Naive thymus-derived CD4-positive, alpha-beta T cell (primary cell): ENCODE data around the gene DPP10. TPM values are rescaled to one million over a fixed set of nuclear protein-coding genes. Genes with fewer than 3 reads are reported as not detected.

Source experiments
- ATAC-seq: fragments of 150-1000 bp; cut with Tn5 transposase; 2 replicates; pipeline ENCODE4 v1.10.0; 2021; ENCODE audit warnings: mild to moderate bottlenecking, moderate library complexity
- CTCF ChIA-PET: fragments of 350-600 bp; sonication (Branson Sonifier 250); formaldehyde crosslinking; loops from one replicate; lab custom pipeline; 2021; ENCODE audit warnings: antibody characterized with exemption; lab: Charles Lee
- POLR2A ChIA-PET: fragments of 350-600 bp; sonication (Branson Sonifier 250); formaldehyde crosslinking; loops from one replicate; lab custom pipeline; 2021; ENCODE audit warnings: antibody characterized with exemption, inconsistent platforms; lab: Charles Lee
- DNase-seq, 9 donors: peaks; one replicate each; pipeline versions ENCODE4 v3.0.0 to v3.0.0-alpha.2; 2020 to 2022; ENCODE audit warnings: mixed read lengths in 1 of 9
- H3K27ac ChIP-seq: one replicate; pipeline ENCODE4 v1.7.0; 2013; ENCODE audit warnings: mild to moderate bottlenecking, low read depth, low read length, moderate library complexity
- H3K27me3 ChIP-seq, 2 donors: one replicate each; pipeline ENCODE4 v1.7.0; 2013; ENCODE audit warnings: low read length in 2 of 2, mild to moderate bottlenecking in 2 of 2, moderate library complexity in 2 of 2; ENCODE audit not compliant: control insufficient read depth in 2 of 2, insufficient read depth in 2 of 2
- H3K36me3 ChIP-seq, 3 experiments: 1 replicate in 2 of 3; 2 replicates in 1 of 3; pipeline ENCODE4 v1.7.0; 2013; ENCODE audit warnings: low read length in 3 of 3, mild to moderate bottlenecking in 3 of 3, moderate library complexity in 1 of 3; ENCODE audit not compliant: insufficient read depth in 3 of 3, control insufficient read depth in 2 of 3
- H3K4me1 ChIP-seq, 2 donors: one replicate each; pipeline ENCODE4 v1.7.0; 2013; ENCODE audit warnings: low read length in 2 of 2, mild to moderate bottlenecking in 2 of 2, moderate library complexity in 1 of 2; ENCODE audit not compliant: control insufficient read depth in 2 of 2, insufficient read depth in 2 of 2
- H3K4me3 ChIP-seq: 2 replicates; pipeline ENCODE4 v1.7.0; 2013; ENCODE audit warnings: mild to moderate bottlenecking, low read length
- H3K9me3 ChIP-seq, 3 experiments: 1 replicate in 2 of 3; 2 replicates in 1 of 3; pipeline ENCODE4 v1.7.0; 2013; ENCODE audit warnings: low read length in 3 of 3; ENCODE audit not compliant: control insufficient read depth in 2 of 3
- H3K27ac Mint-ChIP-seq, 9 donors: one replicate each; pipeline ENCODE4 v1.8.0; 2020 to 2022; ENCODE audit warnings: mixed read lengths in 9 of 9, mild to moderate bottlenecking in 8 of 9, moderate library complexity in 5 of 9, inconsistent platforms in 2 of 9
- H3K27me3 Mint-ChIP-seq, 5 donors: one replicate each; pipeline ENCODE4 v1.8.0; 2021 to 2022; ENCODE audit warnings: mixed read lengths in 5 of 5, mild to moderate bottlenecking in 1 of 5
- H3K36me3 Mint-ChIP-seq, 5 donors: one replicate each; pipeline ENCODE4 v1.8.0; 2020 to 2022; ENCODE audit warnings: mixed read lengths in 5 of 5, mild to moderate bottlenecking in 3 of 5, inconsistent platforms in 1 of 5
- H3K4me1 Mint-ChIP-seq, 7 donors: one replicate each; pipeline ENCODE4 v1.8.0; 2020 to 2022; ENCODE audit warnings: mixed read lengths in 7 of 7, mild to moderate bottlenecking in 3 of 7, inconsistent platforms in 1 of 7
- H3K4me3 Mint-ChIP-seq, 10 donors: one replicate each; pipeline ENCODE4 v1.8.0; 2020 to 2022; ENCODE audit warnings: mild to moderate bottlenecking in 10 of 10, mixed read lengths in 10 of 10, moderate library complexity in 6 of 10, inconsistent platforms in 2 of 10
- H3K9me3 Mint-ChIP-seq, 11 donors: one replicate each; pipeline ENCODE4 v1.8.0; 2020 to 2022; ENCODE audit warnings: mixed read lengths in 11 of 11, mild to moderate bottlenecking in 4 of 11, inconsistent platforms in 1 of 11, moderate library complexity in 1 of 11
- intact Hi-C, 2 donors: fragments of 100-400 bp; cut with micrococcal nuclease; formaldehyde crosslinking; loops; one replicate each; pipeline ENCODE4 v1.15.1; 2023
- polyA plus RNA-seq, 2 donors: library from polyadenylated mRNA; unstranded; fragments of 300-500 nt; fragmentation: Illumina TruSeq; gene quantifications; one replicate each; pipeline ENCODE4 v1.2.3, GENCODE V29; 2021
- total RNA-seq, 6 experiments: library from RNA in 5 of 6; stranded (reverse) in 5 of 6; gene quantifications; 1 replicate in 5 of 6; 2 replicates in 1 of 6; pipeline ENCODE4 v1.2.3 and lab custom pipeline; 2021 to 2026

Gene DPP10
- total and polyA plus RNA-seq, 7 experiments from 2014 or later: not detected

DNA sequence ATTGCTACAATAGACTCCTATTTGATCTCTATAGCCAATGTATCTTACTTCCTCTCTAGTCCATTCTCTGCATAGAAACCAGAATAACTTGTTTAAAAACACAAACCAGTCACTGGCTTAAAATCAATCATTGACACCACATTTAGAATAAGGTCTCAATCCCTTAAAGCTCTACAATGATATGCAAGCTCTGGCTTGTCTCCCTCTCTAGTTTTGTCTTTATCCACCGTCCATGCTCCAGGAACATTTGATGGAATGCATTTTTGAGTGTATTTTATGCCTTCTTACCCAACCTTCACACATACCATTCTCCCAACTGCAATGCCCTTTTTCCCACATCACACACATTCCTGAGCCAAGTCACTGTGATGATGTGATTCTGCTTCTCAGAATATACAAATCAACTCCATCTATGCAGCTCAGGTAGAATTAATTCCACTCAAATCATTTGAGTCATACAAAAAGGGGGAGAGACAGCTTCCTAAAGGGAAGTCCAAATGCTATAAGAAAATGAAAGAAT lies 1107.2 kb downstream of the DPP10 start:
- Histone ChIP-seq H3K4me1 (no peaks in the 10 kb centered on the region), H3K4me3 (no peak overlapping the region), H3K27ac (no peak overlapping the region), H3K9me3 (peaks cover 0 to 4% (median 0%) of the 10 kb centered on the region in 3 experiments), H3K36me3 (no peaks in the 10 kb centered on the region), H3K27me3 (no peaks in the 10 kb centered on the region)
- no peaks in the 10 kb centered on the region for H3K36me3 Mint-ChIP-seq
- CTCF ChIA-PET: no interaction called here
- no peak overlapping the region for H3K4me3 Mint-ChIP-seq
- DNase-seq (no peak), ATAC-seq (no peak)
- H3K27me3 Mint-ChIP-seq: no peaks in the 10 kb centered on the region
- H3K4me1 Mint-ChIP-seq: no peaks in the 10 kb centered on the region
- POLR2A ChIA-PET: interaction anchor here (0.7 kb wide), 1 partner anchor 307 kb away, joined by 3 read pairs; no protein-coding TSS in a partner anchor
- intact Hi-C loops: no loop called here
- peaks cover 0 to 13% (median 6%) of the 10 kb centered on the region in 11 donors for H3K9me3 Mint-ChIP-seq
- no peak overlapping the region for H3K27ac Mint-ChIP-seq

DNA sequence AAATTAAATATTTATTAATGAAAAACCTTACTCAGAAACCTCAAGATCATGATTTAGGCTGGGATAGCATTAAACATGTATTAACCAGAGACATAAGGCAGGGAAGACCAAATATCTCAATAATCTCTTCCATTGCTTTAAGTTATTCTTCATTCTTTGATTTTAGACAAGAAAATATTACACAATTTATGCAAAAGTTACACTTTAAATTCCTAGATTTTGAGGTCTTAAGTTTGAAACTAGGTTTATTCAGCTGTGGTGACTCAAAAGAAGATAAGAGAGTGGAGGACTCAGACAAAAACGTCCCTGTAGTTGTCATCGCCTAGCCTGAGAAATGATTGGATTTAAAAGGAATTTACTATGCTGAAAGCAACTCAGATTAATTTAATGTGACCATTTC lies 1110.3 kb downstream of the DPP10 start:
- Mint-ChIP-seq H3K9me3 (peaks cover 0 to 20% (median 7%) of the 10 kb centered on the region in 11 donors), H3K36me3 (no peaks in the 10 kb centered on the region), H3K27me3 (no peaks in the 10 kb centered on the region), H3K4me3 (no peak overlapping the region), H3K27ac (no peak overlapping the region), H3K4me1 (no peaks in the 10 kb centered on the region)
- Histone ChIP-seq H3K27me3 (no peaks in the 10 kb centered on the region), H3K4me3 (no peak overlapping the region), H3K27ac (no peak overlapping the region), H3K4me1 (no peaks in the 10 kb centered on the region), H3K9me3 (no peaks in the 10 kb centered on the region), H3K36me3 (no peaks in the 10 kb centered on the region)
- ATAC-seq (no peak), DNase-seq (no peak)
- POLR2A ChIA-PET: no interaction called here
- intact Hi-C loops: no loop called here
- CTCF ChIA-PET: no interaction called here

DNA sequence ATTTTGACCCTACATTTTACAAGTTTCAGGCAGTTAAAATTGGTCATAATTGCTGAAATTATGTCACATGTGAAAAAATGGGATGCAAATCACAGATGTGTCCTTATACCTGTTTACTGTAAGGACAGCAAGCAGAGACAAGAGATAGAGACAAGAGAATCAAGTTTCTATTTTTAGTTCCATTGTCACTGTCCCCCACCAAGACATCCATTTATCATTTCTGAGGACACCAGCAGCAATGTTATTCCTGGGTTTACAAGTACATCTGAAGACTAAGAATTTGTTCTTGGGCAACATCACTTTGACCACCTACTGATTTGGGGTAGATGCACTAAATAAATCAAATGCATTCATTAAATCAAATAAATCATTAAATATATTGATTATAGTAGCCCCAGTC lies 1111.7 kb downstream of the DPP10 start:
- peaks cover 0 to 17% (median 4%) of the 10 kb centered on the region in 11 donors for H3K9me3 Mint-ChIP-seq
- intact Hi-C loops: no loop called here
- ChIA-PET POLR2A (no interaction called here), CTCF (no interaction called here)
- DNase-seq: no peak
- H3K4me3 ChIP-seq: no peak overlapping the region
- no peak overlapping the region for H3K4me3 Mint-ChIP-seq
- H3K4me1 ChIP-seq: no peaks in the 10 kb centered on the region
- H3K27me3 Mint-ChIP-seq: no peaks in the 10 kb centered on the region
- ATAC-seq: no peak
- no peak overlapping the region for H3K27ac ChIP-seq
- no peaks in the 10 kb centered on the region for H3K27me3 ChIP-seq
- H3K36me3 ChIP-seq: no peaks in the 10 kb centered on the region
- no peaks in the 10 kb centered on the region for H3K4me1 Mint-ChIP-seq
- H3K27ac Mint-ChIP-seq: no peak overlapping the region
- no peaks in the 10 kb centered on the region for H3K36me3 Mint-ChIP-seq
- H3K9me3 ChIP-seq: no peaks in the 10 kb centered on the region

DNA sequence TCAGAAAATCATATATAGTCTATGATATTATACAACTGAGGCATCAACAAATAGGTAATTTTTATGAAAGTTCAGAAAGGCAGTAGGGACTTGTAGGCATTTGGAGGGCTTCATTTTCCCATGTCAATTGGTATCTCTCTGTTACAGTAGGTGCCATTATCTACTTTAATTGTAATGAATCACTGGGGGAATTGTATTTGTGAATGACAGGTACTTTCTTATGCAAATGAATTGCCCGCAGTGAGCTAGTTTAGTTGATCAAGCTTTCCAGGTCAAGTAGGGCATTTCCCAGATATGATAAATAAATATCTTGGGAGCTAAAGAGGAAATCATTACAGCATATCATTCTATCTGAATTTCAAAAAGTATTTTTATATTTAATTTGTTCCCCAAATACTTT lies 1116.3 kb downstream of the DPP10 start:
- Mint-ChIP-seq H3K27me3 (no peaks in the 10 kb centered on the region), H3K36me3 (no peaks in the 10 kb centered on the region), H3K27ac (no peak overlapping the region), H3K9me3 (peaks cover 2 to 13% (median 8%) of the 10 kb centered on the region in 11 donors), H3K4me3 (no peak overlapping the region), H3K4me1 (no peaks in the 10 kb centered on the region)
- Histone ChIP-seq H3K27me3 (no peaks in the 10 kb centered on the region), H3K9me3 (no peaks in the 10 kb centered on the region), H3K27ac (no peak overlapping the region), H3K4me3 (no peak overlapping the region), H3K36me3 (no peaks in the 10 kb centered on the region), H3K4me1 (no peaks in the 10 kb centered on the region)
- CTCF ChIA-PET: no interaction called here
- no peak for ATAC-seq
- no peak for DNase-seq
- intact Hi-C loops: no loop called here
- POLR2A ChIA-PET: no interaction called here

DNA sequence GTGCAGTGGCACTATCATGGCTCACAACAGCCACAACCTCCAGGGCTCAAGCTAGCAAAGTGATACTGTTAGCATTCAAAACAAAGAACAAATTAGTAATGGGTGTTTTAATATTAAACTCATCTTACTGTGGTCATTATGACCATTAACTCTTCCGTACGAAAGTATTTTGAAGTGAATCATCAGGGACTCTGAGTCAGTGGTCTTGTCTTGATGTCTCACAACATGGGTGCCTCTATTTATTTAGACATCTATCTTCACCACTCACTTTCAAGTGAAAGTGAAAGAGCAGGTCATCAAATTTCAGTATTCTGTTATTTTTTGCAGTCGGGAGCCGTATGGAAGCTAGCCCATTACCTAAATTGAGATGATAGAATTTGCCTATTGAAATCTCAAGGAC lies 1118.2 kb downstream of the DPP10 start:
- Histone ChIP-seq H3K9me3 (no peaks in the 10 kb centered on the region), H3K27me3 (no peaks in the 10 kb centered on the region), H3K4me1 (no peaks in the 10 kb centered on the region), H3K27ac (no peak overlapping the region), H3K4me3 (no peak overlapping the region), H3K36me3 (no peaks in the 10 kb centered on the region)
- Mint-ChIP-seq H3K4me1 (no peaks in the 10 kb centered on the region), H3K9me3 (peaks cover 0 to 11% (median 7%) of the 10 kb centered on the region in 11 donors), H3K36me3 (no peaks in the 10 kb centered on the region), H3K27me3 (no peaks in the 10 kb centered on the region), H3K4me3 (no peak overlapping the region), H3K27ac (no peak overlapping the region)
- intact Hi-C loops: no loop called here
- ATAC-seq (no peak), DNase-seq (no peak)
- ChIA-PET CTCF (no interaction called here), POLR2A (no interaction called here)

DNA sequence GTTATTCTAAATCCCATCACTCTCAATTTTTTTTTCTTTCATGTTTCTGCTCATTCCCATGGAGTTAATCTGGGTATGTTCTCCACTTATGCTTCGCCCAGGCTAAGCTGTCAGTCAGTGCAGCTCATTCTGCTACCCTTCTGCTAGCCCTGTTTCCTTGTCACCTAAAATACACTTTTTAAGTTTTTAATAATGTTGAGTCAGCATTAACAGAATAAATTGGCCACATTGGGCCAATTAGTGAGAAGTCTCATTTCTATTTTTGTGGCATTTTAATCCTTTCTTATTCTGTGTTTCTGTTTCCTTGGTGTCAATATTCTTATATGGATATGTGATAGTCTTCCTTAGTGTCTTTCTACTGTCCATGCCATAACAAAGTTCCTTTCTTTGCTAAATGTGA lies 1126.2 kb downstream of the DPP10 start:
- Histone ChIP-seq H3K9me3 (no peaks in the 10 kb centered on the region), H3K27me3 (no peaks in the 10 kb centered on the region), H3K4me3 (no peak overlapping the region), H3K27ac (no peak overlapping the region), H3K4me1 (no peaks in the 10 kb centered on the region), H3K36me3 (no peaks in the 10 kb centered on the region)
- ChIA-PET POLR2A (no interaction called here), CTCF (no interaction called here)
- Mint-ChIP-seq H3K4me1 (no peaks in the 10 kb centered on the region), H3K9me3 (peaks cover 0 to 13% (median 7%) of the 10 kb centered on the region in 11 donors), H3K27me3 (no peaks in the 10 kb centered on the region), H3K27ac (no peak overlapping the region), H3K36me3 (no peaks in the 10 kb centered on the region), H3K4me3 (peak overlapping the region in 1 of 10 donors; percentile 32)
- intact Hi-C loops: no loop called here
- ATAC-seq: no peak
- DNase-seq: no peak

DNA sequence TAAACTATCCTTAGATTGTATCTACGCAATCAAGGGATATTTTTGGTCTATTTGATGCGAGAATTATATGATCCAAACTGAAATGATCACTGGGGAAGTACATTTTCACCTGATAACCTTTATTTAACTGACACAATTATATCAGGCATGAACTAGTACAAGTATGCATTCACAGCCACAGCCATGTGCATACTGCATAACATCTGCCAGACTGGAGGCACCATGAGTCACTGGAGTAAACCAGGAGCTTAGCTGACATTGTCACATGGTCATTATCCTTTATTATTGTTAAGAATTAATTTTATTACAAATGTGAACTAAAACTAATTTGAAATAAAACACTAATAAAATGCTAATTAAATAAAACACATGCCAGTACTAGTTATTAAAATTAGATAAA lies 1127.1 kb downstream of the DPP10 start:
- H3K4me1 ChIP-seq: no peaks in the 10 kb centered on the region
- no peak for ATAC-seq
- H3K4me1 Mint-ChIP-seq: no peaks in the 10 kb centered on the region
- peaks cover 0 to 22% (median 16%) of the 10 kb centered on the region in 11 donors for H3K9me3 Mint-ChIP-seq
- intact Hi-C loops: no loop called here
- POLR2A ChIA-PET: no interaction called here
- H3K36me3 ChIP-seq: no peaks in the 10 kb centered on the region
- CTCF ChIA-PET: no interaction called here
- no peak overlapping the region for H3K4me3 Mint-ChIP-seq
- H3K27ac Mint-ChIP-seq: no peak overlapping the region
- H3K36me3 Mint-ChIP-seq: no peaks in the 10 kb centered on the region
- no peak overlapping the region for H3K27ac ChIP-seq
- H3K4me3 ChIP-seq: no peak overlapping the region
- DNase-seq: no peak
- H3K27me3 ChIP-seq: no peaks in the 10 kb centered on the region
- no peaks in the 10 kb centered on the region for H3K9me3 ChIP-seq
- no peaks in the 10 kb centered on the region for H3K27me3 Mint-ChIP-seq
